DOHH2 (cell line): ENCODE measurements around the gene CACNA2D2.

ENCODE experiments used
- H3F3A ChIP-seq: fragments of 200-600 bp; sonication (generic), shearing (Covaris generic); 2 replicates; pipeline ENCODE4 v1.6.0; 2016; ENCODE audit warnings: antibody characterized with exemption, mild to moderate bottlenecking; ENCODE audit not compliant: control insufficient read depth, insufficient read depth
- H3K27ac ChIP-seq: fragments of 200-600 bp; sonication (generic); 2 replicates; pipeline ENCODE4 v1.5.1; 2014; ENCODE audit warnings: low read depth, mild to moderate bottlenecking, low read length, moderate library complexity
- H3K27me3 ChIP-seq: fragments of 200-600 bp; sonication (generic); 2 replicates; pipeline ENCODE4 v1.6.1; 2014; ENCODE audit warnings: mild to moderate bottlenecking, low read length, mixed read lengths; ENCODE audit not compliant: control insufficient read depth
- H3K36me3 ChIP-seq: fragments of 200-600 bp; sonication (generic); 2 replicates; pipeline ENCODE4 v1.6.1; 2014; ENCODE audit warnings: mild to moderate bottlenecking, low read length, moderate library complexity, mixed read lengths; ENCODE audit not compliant: control insufficient read depth
- H3K4me1 ChIP-seq: fragments of 200-600 bp; sonication (generic); 2 replicates; pipeline ENCODE4 v1.6.1; 2014; ENCODE audit warnings: mild to moderate bottlenecking, low read length, mixed read lengths; ENCODE audit not compliant: control insufficient read depth
- H3K4me2 ChIP-seq: fragments of 200-600 bp; sonication (generic); 2 replicates; pipeline ENCODE4 v1.6.0; 2014; ENCODE audit warnings: mild to moderate bottlenecking, low read length, moderate library complexity
- H3K4me3 ChIP-seq: fragments of 200-600 bp; sonication (generic); 2 replicates; pipeline ENCODE4 v1.5.1; 2014; ENCODE audit warnings: mild to moderate bottlenecking, low read length, mixed read lengths
- H3K79me2 ChIP-seq: fragments of 200-600 bp; sonication (generic); 2 replicates; pipeline ENCODE4 v1.6.1; 2014; ENCODE audit warnings: mild to moderate bottlenecking, low read length, mixed read lengths; ENCODE audit not compliant: control insufficient read depth
- H3K9me2 ChIP-seq: fragments of 200-600 bp; sonication (generic); replicated peaks from 2 replicates; pipeline ENCODE4 v1.6.1; 2014; ENCODE audit warnings: mild to moderate bottlenecking, low read length, mixed read lengths; ENCODE audit not compliant: control insufficient read depth
- H3K9me3 ChIP-seq: fragments of 200-600 bp; sonication (generic); 2 replicates; pipeline ENCODE4 v1.6.1; 2014; ENCODE audit warnings: antibody characterized with exemption, low read length, mixed read lengths; ENCODE audit not compliant: control insufficient read depth, insufficient read depth
- H4K20me1 ChIP-seq: fragments of 200-600 bp; sonication (generic); 2 replicates; pipeline ENCODE4 v1.6.0; 2014; ENCODE audit warnings: low read depth, mild to moderate bottlenecking, antibody characterized with exemption, low read length, moderate library complexity; ENCODE audit not compliant: control insufficient read depth, insufficient read depth
- EZH2phosphoT487 ChIP-seq: fragments of 200-600 bp; sonication (generic); IDR thresholded peaks from 2 replicates; pipeline ENCODE4 v1.6.1; 2017; ENCODE audit warnings: borderline replicate concordance, mild to moderate bottlenecking, antibody characterized with exemption, low read length, moderate library complexity, mixed read lengths
- TF ChIP-seq, protein P1 (sequence below): fragments of 200-600 bp; sonication (generic); IDR thresholded peaks from one replicate; pipeline ENCODE4 v1.5.1; 2014; ENCODE audit warnings: antibody characterized with exemption, mild to moderate bottlenecking, low read depth, low read length; ENCODE audit not compliant: poor library complexity, severe bottlenecking

CACNA2D2 gene

DNA sequence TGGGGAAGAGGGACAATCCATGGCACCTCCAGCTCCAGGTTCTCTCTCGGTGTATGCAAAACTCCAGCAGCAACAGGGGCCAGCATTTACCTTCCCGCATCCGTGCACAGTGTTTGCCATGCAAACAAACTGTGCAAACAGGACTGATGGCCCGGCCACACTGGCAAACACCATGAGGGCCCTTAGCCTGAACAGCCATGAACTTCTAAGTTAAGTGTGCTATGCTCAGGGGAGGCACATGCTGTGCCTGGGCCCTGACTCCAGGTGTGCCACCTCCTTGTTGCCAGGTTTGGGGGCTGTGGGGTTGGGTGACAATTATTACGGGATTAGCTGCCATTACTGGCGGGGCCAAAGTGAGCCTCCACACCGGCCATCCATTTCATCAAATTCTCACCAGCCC is 57.5 kb downstream of the CACNA2D2 start:
- no peaks in the 10 kb centered on the region for H3K9me3 ChIP-seq
- no peaks in the 10 kb centered on the region for H3F3A ChIP-seq
- no peaks in the 10 kb centered on the region for H3K9me2 ChIP-seq
- no peaks in the 10 kb centered on the region; the same call in 1 of the 2 replicates for H3K27me3 ChIP-seq
- H3K27ac ChIP-seq, result no peak overlapping the region
- no peak for TF ChIP-seq EZH2phosphoT487
- TF ChIP-seq, protein P1, sequence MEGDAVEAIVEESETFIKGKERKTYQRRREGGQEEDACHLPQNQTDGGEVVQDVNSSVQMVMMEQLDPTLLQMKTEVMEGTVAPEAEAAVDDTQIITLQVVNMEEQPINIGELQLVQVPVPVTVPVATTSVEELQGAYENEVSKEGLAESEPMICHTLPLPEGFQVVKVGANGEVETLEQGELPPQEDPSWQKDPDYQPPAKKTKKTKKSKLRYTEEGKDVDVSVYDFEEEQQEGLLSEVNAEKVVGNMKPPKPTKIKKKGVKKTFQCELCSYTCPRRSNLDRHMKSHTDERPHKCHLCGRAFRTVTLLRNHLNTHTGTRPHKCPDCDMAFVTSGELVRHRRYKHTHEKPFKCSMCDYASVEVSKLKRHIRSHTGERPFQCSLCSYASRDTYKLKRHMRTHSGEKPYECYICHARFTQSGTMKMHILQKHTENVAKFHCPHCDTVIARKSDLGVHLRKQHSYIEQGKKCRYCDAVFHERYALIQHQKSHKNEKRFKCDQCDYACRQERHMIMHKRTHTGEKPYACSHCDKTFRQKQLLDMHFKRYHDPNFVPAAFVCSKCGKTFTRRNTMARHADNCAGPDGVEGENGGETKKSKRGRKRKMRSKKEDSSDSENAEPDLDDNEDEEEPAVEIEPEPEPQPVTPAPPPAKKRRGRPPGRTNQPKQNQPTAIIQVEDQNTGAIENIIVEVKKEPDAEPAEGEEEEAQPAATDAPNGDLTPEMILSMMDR, result no peak
- H3K4me2 ChIP-seq, result no peak overlapping the region
- no peaks in the 10 kb centered on the region for H3K4me1 ChIP-seq
- no peaks in the 10 kb centered on the region; the same call in 1 of the 2 replicates for H4K20me1 ChIP-seq
- no peaks in the 10 kb centered on the region for H3K36me3 ChIP-seq
- no peaks in the 10 kb centered on the region for H3K79me2 ChIP-seq
- H3K4me3 ChIP-seq, result no peak overlapping the region

DNA sequence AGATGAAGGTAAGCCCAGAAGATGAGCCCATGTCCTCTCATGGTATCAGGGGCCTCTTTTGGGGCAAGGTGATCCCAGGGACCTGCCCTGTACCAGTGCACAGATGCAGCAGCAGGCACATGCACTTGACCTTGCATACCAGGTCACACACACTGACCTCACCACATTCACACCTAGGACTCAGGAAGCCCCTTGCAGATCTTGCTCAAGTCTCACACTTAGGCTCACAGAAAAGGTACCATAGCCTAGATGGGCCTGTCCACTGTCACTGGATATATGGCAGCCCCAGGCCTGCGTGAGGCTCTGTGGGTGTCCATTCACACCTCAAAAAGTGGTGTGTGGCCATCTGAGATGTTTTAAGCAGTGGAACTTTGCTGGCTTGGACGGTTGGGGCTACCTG is 58.7 kb downstream of the CACNA2D2 start:
- Histone ChIP-seq H3K79me2 (no peaks in the 10 kb centered on the region), H3K9me3 (no peaks in the 10 kb centered on the region), H3K4me3 (no peak overlapping the region), H3K27ac (no peak overlapping the region), H3K4me1 (no peaks in the 10 kb centered on the region), H3K4me2 (no peak overlapping the region), H3K27me3 (no peaks in the 10 kb centered on the region; the same call in 1 of the 2 replicates), H4K20me1 (no peaks in the 10 kb centered on the region; the same call in 1 of the 2 replicates), H3F3A (no peaks in the 10 kb centered on the region), H3K36me3 (no peaks in the 10 kb centered on the region), H3K9me2 (no peaks in the 10 kb centered on the region)
- TF ChIP-seq, protein P1, result no peak
- no peak for TF ChIP-seq EZH2phosphoT487

DNA sequence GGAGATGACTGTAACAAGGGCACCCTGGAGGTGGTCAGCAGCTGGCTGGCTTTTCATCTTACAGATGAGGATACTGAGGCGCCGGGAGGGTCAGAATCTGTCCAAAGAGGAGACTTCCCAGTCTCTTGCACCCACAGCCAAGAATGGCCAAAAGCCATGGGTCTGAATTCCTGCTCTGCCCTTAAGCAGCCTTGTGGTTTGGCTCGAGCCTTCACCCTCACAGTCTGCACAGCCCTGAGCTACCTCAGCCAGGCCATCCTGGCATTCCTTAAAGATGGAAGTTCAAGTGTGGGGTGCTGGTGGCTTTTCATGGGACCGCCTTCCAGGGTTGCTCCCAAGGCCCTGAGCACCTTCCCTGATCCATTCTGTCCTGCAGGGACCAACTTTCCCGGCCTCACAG is 59.2 kb downstream of the CACNA2D2 start:
- no peaks in the 10 kb centered on the region for H3K79me2 ChIP-seq
- no peaks in the 10 kb centered on the region for H3K36me3 ChIP-seq
- H3F3A ChIP-seq, result no peaks in the 10 kb centered on the region
- TF ChIP-seq, protein P1, result no peak
- TF ChIP-seq EZH2phosphoT487, result no peak
- no peaks in the 10 kb centered on the region; the same call in 1 of the 2 replicates for H3K27me3 ChIP-seq
- H3K4me1 ChIP-seq, result no peaks in the 10 kb centered on the region
- no peak overlapping the region for H3K4me2 ChIP-seq
- no peaks in the 10 kb centered on the region for H3K9me3 ChIP-seq
- H3K9me2 ChIP-seq, result no peaks in the 10 kb centered on the region
- H3K4me3 ChIP-seq, result no peak overlapping the region
- H3K27ac ChIP-seq, result no peak overlapping the region
- no peaks in the 10 kb centered on the region; the same call in 1 of the 2 replicates for H4K20me1 ChIP-seq
